GM19467 (cell line): ENCODE measurements around the gene LAPTM5.
"Not testable (repeated sequence)": the region's sequence is repeated elsewhere in the genome, so short reads cannot be mapped to it uniquely, and the experiment has no call there.

Experiments
- ATAC-seq: cut with Tn5 transposase; IDR thresholded peaks from one replicate; pipeline ENCODE4 v1.9.1; 2021; ENCODE audit warnings: mild to moderate bottlenecking, moderate library complexity; ENCODE audit not compliant: unreplicated experiment

LAPTM5 gene

DNA sequence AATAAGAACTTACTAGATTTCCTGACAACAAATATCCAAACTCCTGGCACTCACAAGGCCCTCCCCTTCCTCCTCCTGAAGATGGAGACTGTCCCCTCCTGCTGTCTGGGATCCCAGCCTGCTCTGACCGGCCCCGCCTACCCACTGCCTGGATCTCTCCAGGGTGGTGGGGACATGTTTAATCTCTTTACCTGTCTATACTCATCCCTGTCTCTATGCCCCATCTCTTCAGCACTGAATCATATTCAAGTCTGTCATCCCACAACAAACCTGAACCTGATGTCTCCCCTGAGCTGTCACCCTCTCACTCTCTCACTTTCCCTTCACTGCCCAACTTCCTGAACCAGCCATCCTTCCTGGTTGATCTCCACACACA, 56.3 kb downstream of the LAPTM5 start:
- ATAC-seq, result no peak

- ATAC-seq, result no peak
Observed at GRCh38 chr1:30700528-30701257, 56.9 kb downstream of the LAPTM5 start.

GRCh38 chr1:30699762-30700161, 57.8 kb downstream of the LAPTM5 start:
- ATAC-seq, result no peak

DNA sequence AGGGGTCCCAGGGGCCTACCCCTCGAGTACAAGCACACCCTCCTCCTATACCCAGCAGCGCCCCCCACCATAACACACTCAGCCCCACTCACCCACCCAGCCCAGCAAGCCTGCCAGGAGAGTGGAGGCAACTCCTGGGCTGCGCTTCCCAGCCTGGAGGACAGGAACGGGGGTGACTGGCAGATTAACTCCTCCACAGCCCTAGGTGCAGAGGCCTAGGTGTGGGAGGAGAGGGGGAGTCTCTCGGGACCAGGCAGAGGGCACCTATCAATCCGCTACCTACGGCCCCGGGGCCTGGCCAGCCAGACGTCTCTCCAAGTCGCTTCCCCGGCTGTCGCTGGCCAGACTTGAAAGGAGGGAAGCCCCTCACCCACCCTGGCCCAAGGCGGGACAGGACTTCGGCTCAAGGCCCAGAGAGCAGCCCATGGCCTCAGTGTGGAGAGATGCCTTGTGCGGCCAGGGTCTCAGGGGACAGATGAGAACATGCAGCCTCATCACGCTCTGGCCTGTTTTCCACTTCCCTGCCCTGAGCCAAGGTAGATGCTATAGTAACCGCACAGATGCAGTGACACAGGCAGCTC, 59.1 kb downstream of the LAPTM5 start:
- no peak for ATAC-seq

DNA sequence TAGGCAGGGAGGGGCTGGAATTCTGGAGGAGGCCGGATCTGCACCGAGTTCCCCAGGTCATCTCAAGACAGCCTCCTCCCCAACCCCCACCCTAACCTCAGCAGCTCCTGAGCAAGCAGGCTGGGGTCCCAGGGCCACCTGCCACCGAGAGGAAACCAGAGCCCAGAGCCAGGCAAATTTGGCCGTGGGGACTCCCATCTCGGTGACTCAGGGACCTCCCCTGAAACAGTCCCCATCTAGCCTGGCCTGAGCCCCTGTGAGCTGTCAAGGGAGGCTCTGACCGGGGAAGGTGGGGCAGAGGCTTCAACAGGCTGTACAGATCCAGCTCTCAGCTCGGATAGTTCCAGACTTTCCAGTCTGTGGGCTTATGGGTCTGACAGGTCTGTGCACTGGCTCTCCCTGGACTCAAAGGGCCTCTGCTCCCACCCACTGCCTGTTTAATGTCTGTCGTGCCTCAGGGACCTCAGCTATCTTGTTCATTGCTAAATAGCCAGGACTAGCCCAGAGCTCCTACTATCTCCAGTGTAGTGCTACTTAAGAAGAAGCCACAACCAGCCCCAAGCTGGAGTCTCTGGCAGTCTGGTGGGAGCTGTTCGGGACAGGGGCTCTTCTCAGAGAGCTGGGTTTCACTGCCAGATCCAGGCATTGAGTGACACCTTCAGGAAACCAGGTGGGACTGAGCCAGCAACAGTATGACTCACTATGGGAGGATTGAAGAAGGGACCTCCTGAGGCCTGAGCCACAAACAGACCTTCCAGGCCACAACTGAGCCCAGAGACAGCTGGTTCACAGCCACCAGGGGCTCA, 59.8 kb downstream of the LAPTM5 start:
- no peak for ATAC-seq

GRCh38 chr1:30696831-30697230, 60.7 kb downstream of the LAPTM5 start:
- ATAC-seq, result no peak

- ATAC-seq, result no peak
Observed at GRCh38 chr1:30695439-30695841, 62.1 kb downstream of the LAPTM5 start.

- ATAC-seq, result no peak
Observed at GRCh38 chr1:30694280-30695175, 63.0 kb downstream of the LAPTM5 start.

DNA sequence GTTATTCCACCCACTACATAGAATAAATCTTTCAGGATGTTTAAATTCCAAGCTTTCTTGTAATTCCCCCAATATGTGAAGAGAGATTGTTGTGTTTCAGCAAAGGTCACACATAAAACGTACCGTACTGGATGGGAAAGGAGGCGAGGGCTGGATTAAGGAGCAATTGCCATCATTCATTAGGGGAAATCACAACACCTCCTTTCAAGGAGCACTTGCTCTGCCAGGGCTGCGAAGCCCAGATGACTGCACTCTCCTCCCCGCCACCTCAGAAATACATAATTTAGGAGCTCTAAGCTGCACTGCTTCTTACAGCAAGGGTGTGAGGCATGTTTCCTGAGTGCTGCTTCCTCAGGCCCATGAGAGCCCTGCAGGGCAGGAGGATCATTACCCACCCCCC, 63.8 kb downstream of the LAPTM5 start:
- no peak for ATAC-seq

GRCh38 chr1:30693366-30693765, 64.2 kb downstream of the LAPTM5 start:
- ATAC-seq, result no peak

GRCh38 chr1:30692948-30693301, 64.6 kb downstream of the LAPTM5 start:
- no peak for ATAC-seq

DNA sequence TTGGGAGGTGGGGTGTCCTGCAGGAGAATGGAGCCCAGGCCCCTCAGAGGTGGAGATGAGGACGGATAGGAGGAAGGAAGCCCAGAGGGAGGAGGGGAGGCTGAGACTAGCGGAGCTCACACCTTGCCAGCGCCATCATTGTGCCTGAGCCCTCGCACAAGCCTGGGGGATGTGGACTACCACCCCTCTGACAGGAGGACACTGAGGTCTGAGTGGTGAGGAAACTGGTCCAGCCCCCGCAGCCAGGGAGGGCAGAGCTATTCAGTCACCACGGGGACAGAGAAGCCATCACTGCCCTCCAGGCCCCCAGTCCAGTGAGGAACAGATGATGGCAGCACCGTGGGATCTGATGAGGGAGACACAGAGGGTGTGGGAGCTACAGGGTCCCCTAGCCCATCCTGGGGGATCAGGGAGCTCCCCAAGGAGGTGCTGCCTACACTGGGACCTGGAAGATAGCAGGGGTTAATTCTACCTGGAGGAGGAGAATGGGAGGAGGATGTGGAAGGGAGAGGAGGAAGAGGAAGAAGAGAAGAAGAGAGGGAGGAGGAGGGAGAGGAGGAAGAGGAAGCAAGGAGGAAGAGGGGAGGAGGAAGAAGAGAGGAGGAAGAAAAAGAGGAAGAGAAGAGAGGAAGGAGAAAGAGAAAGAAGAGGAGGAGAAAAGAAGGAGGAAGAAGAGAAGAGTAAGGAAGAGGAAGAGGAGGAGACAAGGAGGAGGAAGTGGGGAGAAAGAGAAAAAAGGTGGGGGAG, 65.2 kb downstream of the LAPTM5 start:
- no peak for ATAC-seq

DNA sequence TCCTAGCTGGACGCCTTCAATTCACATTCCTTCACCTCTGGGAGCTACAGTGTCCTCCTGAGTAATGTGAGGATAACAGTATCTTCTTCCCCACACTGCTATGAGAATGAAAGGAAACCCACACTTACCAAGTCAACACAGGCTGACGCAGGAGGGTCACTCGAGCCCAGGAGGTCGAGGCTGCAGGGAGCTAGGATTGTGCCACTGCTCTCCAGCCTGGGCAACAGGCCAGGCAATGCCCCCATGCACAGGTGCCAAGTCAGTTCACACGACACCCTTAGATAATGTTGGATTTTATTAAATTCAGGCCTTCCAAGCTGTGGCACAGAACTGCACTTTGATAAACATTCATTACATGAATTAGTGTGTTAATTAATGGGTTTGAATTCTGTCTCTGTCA, 66.1 kb downstream of the LAPTM5 start:
- ATAC-seq, result no peak

DNA sequence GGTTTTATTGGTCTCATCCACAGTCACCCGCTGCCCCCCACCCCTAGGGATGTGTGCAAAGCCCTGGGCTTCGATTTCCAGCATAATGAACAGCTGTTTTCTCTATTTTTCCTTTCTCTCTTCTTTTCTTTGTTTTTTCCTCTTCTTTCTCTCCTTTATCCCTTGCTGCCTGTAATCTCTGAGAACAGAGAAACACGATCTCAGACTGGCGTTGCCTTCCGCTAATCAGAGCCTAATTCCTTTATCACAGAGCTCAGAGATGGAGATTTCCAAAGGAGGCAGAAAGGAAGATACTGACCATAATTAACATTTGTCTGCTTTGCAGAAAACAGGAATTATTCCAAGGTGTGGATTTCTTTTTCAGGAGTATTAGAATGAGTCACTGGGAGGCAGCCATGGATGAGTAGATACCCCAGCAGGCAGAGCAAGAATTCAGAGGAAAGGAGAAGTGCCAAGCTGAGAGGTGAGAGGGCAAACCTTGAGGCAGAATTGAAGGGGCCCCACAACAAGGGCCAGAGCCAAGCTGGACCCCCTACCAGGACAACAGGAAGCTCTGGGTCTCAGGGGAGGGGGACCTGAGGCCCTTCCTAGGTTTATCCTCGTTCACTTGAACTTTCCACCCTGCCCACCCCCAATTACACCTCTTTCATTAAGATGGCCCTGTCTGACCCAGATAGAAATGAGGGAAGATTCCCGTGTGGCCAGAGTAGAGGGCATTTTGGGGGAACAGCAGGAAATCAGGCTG, 67.5 kb downstream of the LAPTM5 start:
- no peak for ATAC-seq

DNA sequence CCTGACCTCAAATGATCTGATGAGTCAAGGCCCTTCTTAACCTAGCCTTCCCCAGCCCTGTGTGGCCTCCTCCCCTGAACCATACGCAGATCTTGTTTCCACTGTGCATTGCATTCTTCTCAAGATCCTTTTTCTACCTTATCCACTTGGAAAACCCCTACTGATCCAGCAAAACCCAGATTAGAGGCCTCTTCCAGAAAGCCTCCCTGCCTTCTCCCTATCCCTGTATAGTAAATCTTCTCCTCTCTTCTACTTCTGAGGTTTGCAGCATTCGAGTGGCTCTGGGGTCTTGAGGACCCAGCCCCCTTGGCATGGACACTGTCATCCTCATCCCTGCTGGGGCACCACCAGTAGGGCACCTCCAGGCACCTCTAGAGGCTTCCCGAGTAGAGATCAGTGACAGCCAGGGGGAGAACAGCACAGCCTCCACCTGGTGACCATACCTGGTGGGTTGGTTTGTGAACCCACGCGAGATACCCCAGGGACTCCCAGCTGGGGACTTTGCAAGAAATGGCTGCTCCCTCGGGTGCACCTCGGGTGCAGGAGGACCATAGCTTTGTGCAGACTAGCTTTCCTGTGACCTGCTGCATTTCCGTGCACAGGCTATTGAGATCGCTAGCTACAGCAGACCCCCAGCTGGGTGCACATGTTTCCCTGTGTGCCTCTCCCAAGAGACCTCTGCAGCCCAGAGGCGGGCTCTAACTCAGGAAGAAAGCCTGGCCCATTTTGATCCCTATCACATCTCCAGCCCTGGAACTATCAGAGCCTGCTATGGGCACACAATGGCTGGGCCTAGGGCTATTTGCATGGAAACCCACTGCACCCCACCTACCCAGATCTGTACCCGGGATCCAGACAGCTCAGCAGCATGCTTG, 68.4 kb downstream of the LAPTM5 start:
- no peak for ATAC-seq

DNA sequence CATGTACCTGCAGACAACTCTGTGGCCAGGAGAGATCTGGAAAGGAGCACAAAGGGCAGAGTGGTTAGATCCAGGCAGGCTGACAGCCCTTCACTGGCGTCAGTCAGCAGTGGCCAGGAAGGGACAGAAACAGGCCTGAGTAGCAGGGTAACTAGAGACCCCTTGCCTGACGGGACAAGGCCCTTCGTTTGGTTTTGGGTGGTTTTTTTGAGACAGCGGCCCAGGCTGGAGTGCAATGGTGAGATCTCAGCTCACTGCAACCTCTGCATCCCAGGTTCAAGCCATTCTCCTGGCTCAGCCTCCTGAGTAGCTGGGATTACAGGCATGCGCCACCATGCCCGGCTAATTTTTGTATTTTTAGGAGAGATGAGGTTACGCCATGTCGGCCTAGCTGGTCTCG, 69.1 kb downstream of the LAPTM5 start:
- ATAC-seq, result not testable (repeated sequence)

GRCh38 chr1:30687886-30688285, 69.7 kb downstream of the LAPTM5 start:
- ATAC-seq, result no peak

GRCh38 chr1:30686236-30686935, 71.2 kb downstream of the LAPTM5 start:
- ATAC-seq, result no peak
